Keratinocyte (primary cell): ENCODE results near the gene COL25A1. TPM values are rescaled to one million over a fixed set of nuclear protein-coding genes. Genes with fewer than 3 reads are reported as not detected.

Experiments used
- DNase-seq: peaks from one replicate; pipeline ENCODE4 v3.0.0-alpha.2; 2011; ENCODE audit warnings: low read depth, missing footprints, low spot score
- FAIRE-seq: peaks from 2 replicates; lab custom pipeline; 2011; peaks lifted over from hg19 to GRCh38; lab: Jason Lieb, UNC
- H2AFZ ChIP-seq: 2 replicates; pipeline ENCODE4 v1.6.0; 2012; ENCODE audit warnings: low read length, control low read depth, inconsistent platforms; ENCODE audit not compliant: control insufficient read depth
- H3K27ac ChIP-seq: 2 replicates; pipeline ENCODE4 v1.5.1; 2011; ENCODE audit warnings: low read length; ENCODE audit not compliant: control insufficient read depth, insufficient read depth
- H3K27me3 ChIP-seq: 3 replicates; pipeline ENCODE4 v1.6.0; 2011; ENCODE audit warnings: low read length; ENCODE audit not compliant: control insufficient read depth, insufficient read depth; ENCODE audit errors: extremely low read depth
- H3K36me3 ChIP-seq, 2 experiments: 2 replicates in 1 of 2; 3 replicates in 1 of 2; pipeline ENCODE4 v1.5.1; 2011; ENCODE audit warnings: low read length in 2 of 2, mild to moderate bottlenecking in 1 of 2; ENCODE audit not compliant: control insufficient read depth in 2 of 2, insufficient read depth in 2 of 2; ENCODE audit errors: extremely low read depth in 1 of 2
- H3K4me1 ChIP-seq: 3 replicates; pipeline ENCODE4 v1.5.1; 2011; ENCODE audit warnings: low read length; ENCODE audit not compliant: control insufficient read depth, insufficient read depth; ENCODE audit errors: extremely low read depth
- H3K4me2 ChIP-seq: 3 replicates; pipeline ENCODE4 v1.6.0; 2011; ENCODE audit warnings: low read depth, low read length; ENCODE audit not compliant: control insufficient read depth, insufficient read depth; ENCODE audit errors: extremely low read depth
- H3K4me3 ChIP-seq, 3 experiments: fragments of 200-600 bp in 1 of 3; sonication (generic) in 1 of 3; 2 replicates in 2 of 3; 3 replicates in 1 of 3; pipeline ENCODE4 v1.5.1; 2011 to 2016; ENCODE audit warnings: low read length in 3 of 3, mild to moderate bottlenecking in 3 of 3, control low read depth in 2 of 3, inconsistent platforms in 1 of 3, low read depth in 1 of 3, mixed read lengths in 1 of 3, mixed run types in 1 of 3, moderate library complexity in 1 of 3; ENCODE audit not compliant: control insufficient read depth in 2 of 3, insufficient read depth in 2 of 3; ENCODE audit errors: extremely low read depth in 1 of 3
- H3K79me2 ChIP-seq: 2 replicates; pipeline ENCODE4 v1.6.0; 2012; ENCODE audit warnings: low read length; ENCODE audit not compliant: control insufficient read depth, insufficient read depth
- H3K9ac ChIP-seq: 3 replicates; pipeline ENCODE4 v1.6.0; 2011; ENCODE audit warnings: low read length; ENCODE audit not compliant: control insufficient read depth, insufficient read depth; ENCODE audit errors: extremely low read depth
- H3K9me1 ChIP-seq: 3 replicates; pipeline ENCODE4 v1.6.0; 2011; ENCODE audit warnings: low read length; ENCODE audit not compliant: control insufficient read depth, insufficient read depth; ENCODE audit errors: extremely low read depth
- H3K9me3 ChIP-seq: 2 replicates; pipeline ENCODE4 v1.5.1; 2012; ENCODE audit warnings: low read depth, low read length; ENCODE audit not compliant: control insufficient read depth
- H4K20me1 ChIP-seq: 3 replicates; pipeline ENCODE4 v1.6.0; 2011; ENCODE audit warnings: low read length; ENCODE audit not compliant: control insufficient read depth, insufficient read depth; ENCODE audit errors: extremely low read depth
- CTCF ChIP-seq, 3 experiments: IDR thresholded peaks in 1 of 3; conservative IDR thresholded peaks in 1 of 3; optimal IDR thresholded peaks in 1 of 3; 2 replicates in 2 of 3; 3 replicates in 1 of 3; pipeline versions ENCODE3 to v1.5.1; 2011; ENCODE audit warnings: low read length in 3 of 3, mild to moderate bottlenecking in 3 of 3, moderate library complexity in 2 of 3, control low read depth in 1 of 3, inconsistent platforms in 1 of 3; ENCODE audit not compliant: insufficient read depth in 2 of 3; ENCODE audit errors: extremely low read depth in 1 of 3
- EZH2 ChIP-seq: IDR thresholded peaks from one replicate; pipeline ENCODE4 v1.6.1; 2012; ENCODE audit warnings: inconsistent platforms, mild to moderate bottlenecking, low read length, moderate library complexity
- dilution Hi-C: fragments of 300-500 bp; cut with MboI; formaldehyde crosslinking; loops from one replicate; pipeline ENCODE4 v1.7.0; 2020; ENCODE audit warnings: low sequenced_read_pairs; ENCODE audit not compliant: extremely low pct_ligation_motif_present
- polyA plus RNA-seq, 5 experiments: library from polyadenylated mRNA; depleted of rRNA in 3 of 5; stranded (reverse) in 3 of 5; stranded (forward) in 1 of 5; unstranded in 1 of 5; fragments of >200 nt; gene quantifications; 1 replicate in 1 of 5; 2 replicates in 3 of 5; 3 replicates in 1 of 5; pipeline versions ENCODE4 v1.2.1 to v1.2.3, GENCODE V29; 2011 to 2012; ENCODE audit warnings: missing spikeins in 2 of 5, low read depth in 1 of 5, low replicate concordance in 1 of 5

Gene COL25A1
- polyA plus RNA-seq, 1 donor (not counting 4 experiments of a cell fraction or from before 2014, with no cell fraction given): not detected

- no peak overlapping the region for H3K9ac ChIP-seq
- no peaks in the 10 kb centered on the region for H4K20me1 ChIP-seq
- dilution Hi-C loops: no loop called here
- peaks cover 9% of the 10 kb centered on the region for H3K27me3 ChIP-seq
- no peaks in the 10 kb centered on the region for H3K36me3 ChIP-seq
- H3K4me2 ChIP-seq: no peak overlapping the region
- no peaks in the 10 kb centered on the region for H3K9me3 ChIP-seq
- TF ChIP-seq EZH2 (no peak), CTCF (optimal IDR thresholded peaks at IDR 0.05 in 1 of 3, IDR thresholded peaks at IDR 0.05 in 1 of 3, conservative IDR thresholded peaks at IDR 0.05 in 1 of 3; ENCODE audit: extremely low read depth in 1 of 3, insufficient read depth in 2 of 3, low read length in 3 of 3) (no peak)
- H3K4me3 ChIP-seq: no peak overlapping the region
- FAIRE-seq (no peak), DNase-seq (no peak)
- no peak overlapping the region for H2AFZ ChIP-seq
- peaks cover 9% of the 10 kb centered on the region for H3K4me1 ChIP-seq
- H3K9me1 ChIP-seq: no peaks in the 10 kb centered on the region
- no peak overlapping the region for H3K27ac ChIP-seq
- H3K79me2 ChIP-seq: no peaks in the 10 kb centered on the region
These were observed 472.4 kb downstream of the COL25A1 start for GRCh38 chr4:108829966-108830492.

GRCh38 chr4:108828620-108829019 is 473.8 kb downstream of the COL25A1 start:
- Histone ChIP-seq H3K4me1 (no peaks in the 10 kb centered on the region), H4K20me1 (no peaks in the 10 kb centered on the region), H2AFZ (no peak overlapping the region), H3K9me3 (no peaks in the 10 kb centered on the region), H3K36me3 (no peaks in the 10 kb centered on the region), H3K4me3 (no peak overlapping the region), H3K9ac (no peak overlapping the region), H3K27ac (no peak overlapping the region), H3K79me2 (no peaks in the 10 kb centered on the region), H3K9me1 (no peaks in the 10 kb centered on the region), H3K27me3 (peaks cover 9% of the 10 kb centered on the region), H3K4me2 (no peak overlapping the region)
- TF ChIP-seq CTCF (optimal IDR thresholded peaks at IDR 0.05 in 1 of 3, IDR thresholded peaks at IDR 0.05 in 1 of 3, conservative IDR thresholded peaks at IDR 0.05 in 1 of 3; ENCODE audit: extremely low read depth in 1 of 3, insufficient read depth in 2 of 3, low read length in 3 of 3) (no peak), EZH2 (no peak)
- dilution Hi-C loops: no loop called here
- DNase-seq (no peak), FAIRE-seq (no peak)
